HCT116 (cell line): ENCODE data around the gene EFCAB8. TPM values are rescaled to one million over a fixed set of nuclear protein-coding genes. Genes with fewer than 3 reads are reported as not detected.

Experiments
- ATAC-seq: fragments of 200-7000 bp; cut with Tn5 transposase; 2 replicates; pipeline ENCODE4 v1.9.1; 2020; ENCODE audit warnings: mild to moderate bottlenecking, moderate library complexity
- BruUV-seq: library from RNA; stranded (reverse); fragments of 400-500 nt; replicated peaks from 2 replicates; lab custom pipeline; 2021; lab: Mats Ljungman, UMichigan
- CTCF ChIA-PET: fragments of 300-600 bp; sonication (Branson Sonifier 250); formaldehyde crosslinking; loops from one replicate; lab custom pipeline; 2021; ENCODE audit warnings: antibody characterized with exemption; lab: Charles Lee
- POLR2A ChIA-PET: fragments of 300-600, 350-600 bp; sonication (Branson Sonifier 250); formaldehyde crosslinking; loops from one replicate; lab custom pipeline; 2021; ENCODE audit warnings: antibody characterized with exemption; lab: Charles Lee
- RAD21 ChIA-PET, 2 experiments: fragments of 300-600 bp; sonication (Branson Sonifier 250); formaldehyde crosslinking; loops; one replicate each; lab custom pipeline; 2023; ENCODE audit warnings: low total read pairs in 2 of 2; ENCODE audit not compliant: uncharacterized antibody in 2 of 2, unreplicated experiment in 2 of 2, low non-redundant PET in 1 of 2; lab: Charles Lee
- DNase-seq: peaks from one replicate; pipeline ENCODE4 v3.0.0-alpha.2; 2010; ENCODE audit warnings: low read depth, low spot score
- H2AFZ ChIP-seq: fragments of 200-600 bp; shearing (Covaris generic), sonication (generic); 2 replicates; pipeline ENCODE4 v1.6.1; 2017; ENCODE audit warnings: low read depth, mixed run types, mixed read lengths, antibody characterized with exemption, low read length; ENCODE audit not compliant: poor library complexity, severe bottlenecking
- H3K27ac ChIP-seq: 2 replicates; pipeline ENCODE4 v1.5.1; 2012; ENCODE audit warnings: low read depth, low read length
- H3K27me3 ChIP-seq: fragments of 200-600 bp; sonication (generic); 2 replicates; pipeline ENCODE4 v1.6.1; 2016; ENCODE audit warnings: mixed run types, low read length, mixed read lengths; ENCODE audit not compliant: insufficient read depth
- H3K36me3 ChIP-seq, 2 experiments: fragments of 200-500 bp in 1 of 2; fragments of 200-600 bp in 1 of 2; sonication (Bioruptor generic) in 1 of 2; sonication (generic) in 1 of 2; 2 replicates each; pipeline versions ENCODE4 v1.5.1 to v1.6.1; 2014 to 2016; ENCODE audit warnings: low read length in 2 of 2, inconsistent platforms in 1 of 2, mixed read lengths in 1 of 2, mixed run types in 1 of 2; ENCODE audit not compliant: insufficient read depth in 2 of 2, control insufficient read depth in 1 of 2
- H3K4me1 ChIP-seq, 2 experiments: fragments of 200-600 bp in 1 of 2; sonication (generic) in 1 of 2; 2 replicates each; pipeline versions ENCODE4 v1.5.1 to v1.6.1; 2012 to 2017; ENCODE audit warnings: low read length in 2 of 2, inconsistent platforms in 1 of 2, mild to moderate bottlenecking in 1 of 2, mixed read lengths in 1 of 2, mixed run types in 1 of 2, moderate library complexity in 1 of 2; ENCODE audit not compliant: insufficient read depth in 2 of 2, control insufficient read depth in 1 of 2
- H3K4me2 ChIP-seq: fragments of 200-600 bp; sonication (generic); 2 replicates; pipeline ENCODE4 v1.6.1; 2017; ENCODE audit warnings: mixed run types, low read length, mixed read lengths
- H3K4me3 ChIP-seq, 2 experiments: fragments of 200-600 bp in 1 of 2; sonication (generic) in 1 of 2; replicated peaks in 1 of 2; 2 replicates each; pipeline ENCODE4 v1.5.1; 2011 to 2016; ENCODE audit warnings: low read length in 2 of 2, control low read depth in 1 of 2, low read depth in 1 of 2, mild to moderate bottlenecking in 1 of 2, mixed read lengths in 1 of 2, mixed run types in 1 of 2
- H3K79me2 ChIP-seq: fragments of 200-600 bp; sonication (generic); 2 replicates; pipeline ENCODE4 v1.6.1; 2017; ENCODE audit warnings: mild to moderate bottlenecking, mixed run types, low read length, moderate library complexity, mixed read lengths; ENCODE audit not compliant: insufficient read depth
- H3K9ac ChIP-seq: fragments of 200-600 bp; sonication (generic); 2 replicates; pipeline ENCODE4 v1.6.1; 2016; ENCODE audit warnings: low read length, mixed read lengths
- H3K9me2 ChIP-seq: fragments of 200-600 bp; sonication (generic), shearing (Covaris generic); 2 replicates; pipeline ENCODE4 v1.6.1; 2017; ENCODE audit warnings: mixed run types, mild to moderate bottlenecking, moderate library complexity; ENCODE audit not compliant: insufficient read depth
- H3K9me3 ChIP-seq, 2 experiments: fragments of 200-500 bp in 1 of 2; fragments of 200-600 bp in 1 of 2; sonication (Bioruptor generic) in 1 of 2; sonication (generic) in 1 of 2; 2 replicates each; pipeline ENCODE4 v1.6.1; 2014 to 2017; ENCODE audit warnings: low read length in 2 of 2, mixed read lengths in 2 of 2, inconsistent platforms in 1 of 2, low read depth in 1 of 2, mild to moderate bottlenecking in 1 of 2, mixed run types in 1 of 2, moderate library complexity in 1 of 2; ENCODE audit not compliant: control insufficient read depth in 1 of 2, insufficient read depth in 1 of 2
- H4K20me1 ChIP-seq: fragments of 200-600 bp; sonication (generic), shearing (Covaris generic); 2 replicates; pipeline ENCODE4 v1.6.1; 2017; ENCODE audit warnings: mixed run types, mild to moderate bottlenecking, moderate library complexity; ENCODE audit not compliant: insufficient read depth
- CBX3 ChIP-seq: IDR thresholded peaks from 2 replicates; pipeline ENCODE4 v1.6.1; 2012; ENCODE audit warnings: low read depth
- CEBPB ChIP-seq: IDR thresholded peaks from 2 replicates; pipeline ENCODE4 v1.6.1; 2012; ENCODE audit warnings: low read depth
- POLR2AphosphoS5 ChIP-seq: IDR thresholded peaks from 2 replicates; pipeline ENCODE4 v1.6.1; 2011; ENCODE audit warnings: mild to moderate bottlenecking, low read depth, low read length, moderate library complexity
- RAD21 ChIP-seq: IDR thresholded peaks from 2 replicates; pipeline ENCODE4 v1.6.1; 2012; ENCODE audit warnings: low read depth, mild to moderate bottlenecking
- REST ChIP-seq: IDR thresholded peaks from 2 replicates; pipeline ENCODE4 v1.6.1; 2012; ENCODE audit warnings: low read depth
- SIN3A ChIP-seq: IDR thresholded peaks from 2 replicates; pipeline ENCODE4 v1.6.1; 2012; ENCODE audit warnings: low read depth
- SP1 ChIP-seq: IDR thresholded peaks from 2 replicates; pipeline ENCODE4 v1.6.1; 2012; ENCODE audit warnings: low read depth
- SRF ChIP-seq: IDR thresholded peaks from 2 replicates; pipeline ENCODE4 v1.6.1; 2012; ENCODE audit warnings: low read depth
- intact Hi-C: fragments of 100-400 bp; cut with micrococcal nuclease; formaldehyde crosslinking; loops from 2 replicates; pipeline ENCODE4 v1.10.0; 2022
- total RNA-seq: library from RNA; stranded (reverse); gene quantifications from one replicate; pipeline ENCODE4 v1.2.1, GENCODE V29; 2021; ENCODE audit not compliant: unreplicated experiment
- TF ChIP-seq, protein P1 (sequence below): IDR thresholded peaks from 2 replicates; pipeline ENCODE4 v1.6.1; 2011; ENCODE audit warnings: mild to moderate bottlenecking, low read length, moderate library complexity; ENCODE audit not compliant: insufficient replicate concordance; ENCODE audit errors: extremely low read depth
- TF ChIP-seq, protein P2 (sequence below): IDR thresholded peaks from 2 replicates; pipeline ENCODE4 v1.6.1; 2012

Gene EFCAB8
- total RNA-seq, 1 experiment from 2014 or later = 0.42 TPM

- BruUV-seq = TSS peak; percentile 14
- Histone ChIP-seq H3K4me2 (no peak overlapping the region), H3K27me3 (no peaks in the 10 kb centered on the region), H3K9me2 (no peaks in the 10 kb centered on the region), H3K4me1 (peaks cover 0 to 4% of the 10 kb centered on the region in 2 experiments; a peak in 2 of 4 replicates), H3K9me3 (no peaks in the 10 kb centered on the region), H4K20me1 (peaks cover 15% of the 10 kb centered on the region; the same call in 1 of the 2 replicates), H2AFZ (no peak overlapping the region), H3K9ac (no peak overlapping the region), H3K79me2 (peaks cover 96% of the 10 kb centered on the region), H3K36me3 (peaks cover 31 to 32% of the 10 kb centered on the region in 2 experiments), H3K27ac (no peak overlapping the region), H3K4me3 (no peak overlapping the region)
- intact Hi-C loops = no loop called here
- POLR2A ChIA-PET = no interaction called here
- DNase-seq (no peak), ATAC-seq (no peak)
- RAD21 ChIA-PET = no interaction called here
- CTCF ChIA-PET = no interaction called here
- TF ChIP-seq REST = no peak
Measured at GRCh38 chr20:32828029-32828680, 30.6 kb upstream of the EFCAB8 start.

DNA sequence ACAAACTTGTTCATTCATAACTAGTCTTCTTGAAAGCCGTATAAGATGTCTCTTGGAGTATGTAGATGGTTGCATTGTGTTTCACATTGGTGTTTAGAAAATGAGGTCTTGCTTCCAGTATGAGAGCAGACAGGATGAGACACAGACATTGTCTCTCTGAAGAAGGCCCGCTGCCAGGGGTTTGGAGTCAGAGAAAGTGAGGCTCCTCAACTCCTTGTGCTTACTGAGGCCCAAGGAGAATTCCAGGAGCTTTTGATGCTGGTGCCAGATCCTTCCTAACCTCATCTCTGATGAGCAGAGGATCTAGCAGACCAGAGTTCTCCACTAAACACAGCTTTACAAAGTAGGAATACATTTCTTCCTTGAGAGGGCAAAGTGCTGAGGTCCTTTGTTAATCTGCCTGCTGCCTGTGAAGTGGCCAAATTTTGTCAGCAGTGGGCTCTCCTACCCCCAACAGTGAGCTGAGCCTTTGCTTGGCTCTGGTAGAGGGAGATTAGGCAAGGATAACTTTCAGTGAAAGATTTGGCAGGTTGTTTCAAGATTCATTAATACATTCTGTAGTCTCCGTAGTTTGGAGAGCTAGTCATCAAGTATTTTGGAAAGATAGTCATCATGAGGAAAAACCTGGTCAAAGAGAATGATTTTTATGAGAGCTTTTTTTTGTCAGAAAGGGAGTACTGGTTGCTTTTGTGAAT, 29.3 kb upstream of the EFCAB8 start:
- intact Hi-C loops = no loop called here
- no peak for DNase-seq

More for the DNA sequence above, 29.3 kb upstream of the EFCAB8 start:
- no peak overlapping the region for H3K27ac ChIP-seq
- no peak overlapping the region for H3K9ac ChIP-seq
- TF ChIP-seq SIN3A (no peak), RAD21 (no peak), CBX3 (no peak), POLR2AphosphoS5 (no peak), SP1 (no peak), SRF (no peak), CEBPB (no peak)
- TF ChIP-seq, protein P1, sequence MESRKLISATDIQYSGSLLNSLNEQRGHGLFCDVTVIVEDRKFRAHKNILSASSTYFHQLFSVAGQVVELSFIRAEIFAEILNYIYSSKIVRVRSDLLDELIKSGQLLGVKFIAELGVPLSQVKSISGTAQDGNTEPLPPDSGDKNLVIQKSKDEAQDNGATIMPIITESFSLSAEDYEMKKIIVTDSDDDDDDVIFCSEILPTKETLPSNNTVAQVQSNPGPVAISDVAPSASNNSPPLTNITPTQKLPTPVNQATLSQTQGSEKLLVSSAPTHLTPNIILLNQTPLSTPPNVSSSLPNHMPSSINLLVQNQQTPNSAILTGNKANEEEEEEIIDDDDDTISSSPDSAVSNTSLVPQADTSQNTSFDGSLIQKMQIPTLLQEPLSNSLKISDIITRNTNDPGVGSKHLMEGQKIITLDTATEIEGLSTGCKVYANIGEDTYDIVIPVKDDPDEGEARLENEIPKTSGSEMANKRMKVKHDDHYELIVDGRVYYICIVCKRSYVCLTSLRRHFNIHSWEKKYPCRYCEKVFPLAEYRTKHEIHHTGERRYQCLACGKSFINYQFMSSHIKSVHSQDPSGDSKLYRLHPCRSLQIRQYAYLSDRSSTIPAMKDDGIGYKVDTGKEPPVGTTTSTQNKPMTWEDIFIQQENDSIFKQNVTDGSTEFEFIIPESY = no peak
- TF ChIP-seq, protein P2, sequence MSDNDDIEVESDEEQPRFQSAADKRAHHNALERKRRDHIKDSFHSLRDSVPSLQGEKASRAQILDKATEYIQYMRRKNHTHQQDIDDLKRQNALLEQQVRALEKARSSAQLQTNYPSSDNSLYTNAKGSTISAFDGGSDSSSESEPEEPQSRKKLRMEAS = no peak
- peaks cover 4% of the 10 kb centered on the region; the same call in 1 of the 2 replicates for H4K20me1 ChIP-seq
- ChIA-PET RAD21 (interaction anchor here in 1 of 2 experiments (0.6 kb wide), 1 partner anchor 757 kb away, joined by 3 read pairs; no protein-coding TSS in a partner anchor), POLR2A (no interaction called here), CTCF (no interaction called here)
- no peak overlapping the region for H3K4me3 ChIP-seq
- BruUV-seq = no TSS peak
- no peaks in the 10 kb centered on the region for H3K27me3 ChIP-seq
- no peaks in the 10 kb centered on the region for H3K9me2 ChIP-seq
- no peak overlapping the region for H2AFZ ChIP-seq
- no peak for ATAC-seq
- H3K36me3 ChIP-seq = peaks cover 40 to 42% of the 10 kb centered on the region in 2 experiments
- H3K4me2 ChIP-seq = no peak overlapping the region
- no peaks in the 10 kb centered on the region for H3K4me1 ChIP-seq
- no peaks in the 10 kb centered on the region for H3K9me3 ChIP-seq
- peaks cover 96% of the 10 kb centered on the region for H3K79me2 ChIP-seq
